ENCODE data around the gene LRRC56. TPM values are rescaled to one million over a fixed set of nuclear protein-coding genes. Genes with fewer than 3 reads are reported as not detected.
A peak's percentile ranks its signal among the peaks of the same experiment; 100 is the strongest.

The LRRC56 gene
- total RNA-seq, 1 experiment from 2014 or later: 3.4 TPM

DNA sequence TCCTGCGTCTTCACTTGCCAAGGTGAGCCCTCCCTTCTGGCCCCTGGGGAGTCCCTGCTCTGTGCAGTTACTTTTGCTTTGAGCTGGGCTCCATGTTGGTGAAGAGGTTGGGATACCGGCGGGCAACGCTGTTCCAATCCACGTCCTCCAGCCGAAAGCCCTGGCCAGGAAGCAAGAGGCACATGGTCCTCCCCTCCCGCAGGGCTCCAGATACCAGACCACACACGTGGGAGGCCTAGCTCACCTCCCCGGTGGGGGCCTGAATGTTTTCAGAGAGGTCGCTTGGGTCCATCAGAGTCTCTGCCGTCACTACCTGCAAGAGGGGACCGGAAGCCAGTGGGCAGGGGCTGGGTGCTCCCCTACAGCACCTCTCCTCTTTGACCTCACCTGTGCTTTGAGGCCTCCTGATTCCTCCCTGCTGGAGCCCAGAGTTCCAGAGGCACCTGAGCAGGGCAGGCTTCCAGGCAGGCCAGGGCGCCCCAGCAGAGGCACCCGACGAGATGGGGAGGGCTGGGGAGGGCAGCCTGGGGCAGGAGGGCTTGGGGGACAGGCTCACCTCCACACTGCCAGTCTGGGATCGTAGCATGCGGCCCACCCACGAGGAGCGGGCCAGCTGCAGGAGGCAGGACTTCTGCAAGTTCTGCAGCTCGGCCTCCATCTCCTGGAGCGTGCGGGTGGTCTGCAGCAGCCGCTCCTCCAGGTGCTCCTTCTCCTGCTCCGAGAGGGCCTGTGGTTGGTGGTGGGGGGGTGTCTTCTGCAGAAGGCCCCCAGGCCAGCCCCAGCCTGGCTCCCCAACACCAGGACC is 20.2 kb downstream of the LRRC56 start:
- H4K8ac ChIP-seq (replicated peaks; ENCODE audit: insufficient read length, low read depth, low read length): no peak overlapping the region
- no peak overlapping the region for H3K27ac ChIP-seq (ENCODE audit: insufficient read length, low read depth, low read length)
- Mint-ChIP-seq H3K9me3 (no peaks in the 10 kb centered on the region; a peak in 2 of 5 replicates), H3K4me1 (peaks cover 7 to 22% of the 10 kb centered on the region in 2 experiments), H3K27ac (no peak overlapping the region), H3K36me3 (ENCODE audit: insufficient read depth in 1 of 3, low read depth in 3 of 3) (peaks cover 0 to 2% (median 0%) of the 10 kb centered on the region in 3 experiments; a peak in 5 of 7 replicates), H3K4me3 (peak overlapping the region in 1 of 2 experiments; percentile 51; a peak in 3 of 5 replicates), H3K27me3 (ENCODE audit: low read depth) (peaks cover 34% of the 10 kb centered on the region)
- no peak overlapping the region for H3K56ac ChIP-seq (ENCODE audit: insufficient read length, low read depth, low read length)
- H3K79me1 ChIP-seq (ENCODE audit: insufficient read depth, low read depth, low read length, poor library complexity, severe bottlenecking): no peaks in the 10 kb centered on the region
- TF ChIP-seq, protein P1, sequence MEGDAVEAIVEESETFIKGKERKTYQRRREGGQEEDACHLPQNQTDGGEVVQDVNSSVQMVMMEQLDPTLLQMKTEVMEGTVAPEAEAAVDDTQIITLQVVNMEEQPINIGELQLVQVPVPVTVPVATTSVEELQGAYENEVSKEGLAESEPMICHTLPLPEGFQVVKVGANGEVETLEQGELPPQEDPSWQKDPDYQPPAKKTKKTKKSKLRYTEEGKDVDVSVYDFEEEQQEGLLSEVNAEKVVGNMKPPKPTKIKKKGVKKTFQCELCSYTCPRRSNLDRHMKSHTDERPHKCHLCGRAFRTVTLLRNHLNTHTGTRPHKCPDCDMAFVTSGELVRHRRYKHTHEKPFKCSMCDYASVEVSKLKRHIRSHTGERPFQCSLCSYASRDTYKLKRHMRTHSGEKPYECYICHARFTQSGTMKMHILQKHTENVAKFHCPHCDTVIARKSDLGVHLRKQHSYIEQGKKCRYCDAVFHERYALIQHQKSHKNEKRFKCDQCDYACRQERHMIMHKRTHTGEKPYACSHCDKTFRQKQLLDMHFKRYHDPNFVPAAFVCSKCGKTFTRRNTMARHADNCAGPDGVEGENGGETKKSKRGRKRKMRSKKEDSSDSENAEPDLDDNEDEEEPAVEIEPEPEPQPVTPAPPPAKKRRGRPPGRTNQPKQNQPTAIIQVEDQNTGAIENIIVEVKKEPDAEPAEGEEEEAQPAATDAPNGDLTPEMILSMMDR (conservative IDR thresholded peaks at IDR 0.05): no peak
- H3K18ac ChIP-seq (ENCODE audit: insufficient read length, low read depth, low read length): no peak overlapping the region
- no peaks in the 10 kb centered on the region for H3K4me1 ChIP-seq (ENCODE audit: insufficient read depth, low read length)
- no peak overlapping the region for H2AK5ac ChIP-seq (ENCODE audit: insufficient read length, low read length)
- no peak for DNase-seq
- no peaks in the 10 kb centered on the region for H4K20me1 ChIP-seq (ENCODE audit: control insufficient read depth, insufficient read depth, insufficient read length)
- H3K9ac ChIP-seq (ENCODE audit: extremely low read depth, insufficient read length, low read length): no peak overlapping the region
- no peak overlapping the region for H2AFZ ChIP-seq (ENCODE audit: low read length)
- H3T11ph ChIP-seq (ENCODE audit: low read length): no peak overlapping the region
- peaks cover 12% of the 10 kb centered on the region for H3K23me2 ChIP-seq (ENCODE audit: insufficient read length, low read depth, low read length, poor library complexity, severe bottlenecking)
- H4K91ac ChIP-seq (ENCODE audit: insufficient read length, low read depth, low read length): no peak overlapping the region
- peaks cover 5% of the 10 kb centered on the region; the same call in 1 of the 2 replicates for H3K27me3 ChIP-seq (ENCODE audit: insufficient read depth, low read length)
- H2BK120ac ChIP-seq (ENCODE audit: low read depth, low read length, poor library complexity, severe bottlenecking): no peak overlapping the region
- H3K23ac ChIP-seq (ENCODE audit: insufficient read length, low read depth, low read length): no peak overlapping the region
- H2BK5ac ChIP-seq (ENCODE audit: insufficient read length, low read length): no peak overlapping the region
- H2BK20ac ChIP-seq (ENCODE audit: low read depth, low read length, poor library complexity, severe bottlenecking): no peak overlapping the region
- H3K14ac ChIP-seq (ENCODE audit: insufficient read depth, low read length): no peak overlapping the region; the same call in 1 of the 2 replicates
- H2BK12ac ChIP-seq (ENCODE audit: insufficient read length, low read depth, low read length): no peak overlapping the region
- no peak overlapping the region for H3K4ac ChIP-seq (ENCODE audit: low read depth, low read length)
- H3K9me3 ChIP-seq (ENCODE audit: control insufficient read depth, low read depth, low read length): no peaks in the 10 kb centered on the region
- H2BK15ac ChIP-seq (ENCODE audit: low read depth, low read length): no peak overlapping the region
- H3K4me2 ChIP-seq (ENCODE audit: insufficient read depth, insufficient read length, low read length): no peak overlapping the region
- no peaks in the 10 kb centered on the region for H3K79me2 ChIP-seq (ENCODE audit: insufficient read depth, low read length)
- WGBS (ENCODE audit: extremely low coverage, insufficient read length, low lambda C conversion rate): no CpG with 5 or more reads among the region's 24 CpGs
- H4K5ac ChIP-seq (ENCODE audit: insufficient read length, low read depth, low read length): no peak overlapping the region
